GM10248 (cell line): ENCODE results near the gene RNF215.

Source experiments
- CTCF ChIA-PET: fragments of 300-600 bp; sonication (Branson Sonifier 250); formaldehyde crosslinking; extraction: SDS; loops from one replicate; lab custom pipeline; 2021; ENCODE audit warnings: antibody characterized with exemption; lab: Yijun Ruan, JAX
- POLR2A ChIA-PET: fragments of 350-650 bp; sonication (Branson Sonifier 250); formaldehyde crosslinking; extraction: SDS; loops from one replicate; lab custom pipeline; 2020; ENCODE audit warnings: antibody characterized with exemption; lab: Yijun Ruan, JAX
- DNase-seq: peaks from one replicate; pipeline ENCODE4 v3.0.0; 2012; ENCODE audit errors: extremely low spot score
- CTCF ChIP-seq: IDR thresholded peaks from 2 replicates; pipeline ENCODE4 v1.5.1; 2012; ENCODE audit warnings: mild to moderate bottlenecking, low read depth; ENCODE audit errors: extremely low read depth, missing control alignments, control extremely low read depth

The RNF215 gene

GRCh38 chr22:30386960-30387827 is at the start of gene RNF215:
RNF215 (minus strand) TSS chr22:30387411; CDS start chr22:30387313, 98 bp downstream.
- POLR2A ChIA-PET: interaction anchor here (0.7 kb wide), 1 partner anchor 99 kb away, joined by 3 read pairs; no protein-coding TSS in a partner anchor
- CTCF ChIA-PET: interaction anchor here (0.6 to 14.0 kb wide), 40 partner anchors 8 to 279 kb away, joined by 3 to 307 read pairs (median 4); partner anchors contain the start of genes CASTOR1, CCDC157, SEC14L2 and SF3A1
- TF ChIP-seq CTCF: peak; percentile 93
- DNase-seq: peak; percentile 96

GRCh38 chr22:30436196-30436595 is 49.0 kb upstream of the RNF215 start:
- CTCF ChIA-PET: interaction anchor here (1.1 to 14.9 kb wide), 4 partner anchors 8 to 44 kb away, joined by 3 to 111 read pairs (median 32); partner anchors contain the start of gene MTFP1
- no peak for DNase-seq
- POLR2A ChIA-PET: no interaction called here
- TF ChIP-seq CTCF: no peak

- TF ChIP-seq CTCF: peak; percentile 7
- CTCF ChIA-PET: interaction anchor here (1.1 to 14.9 kb wide), 4 partner anchors 9 to 319 kb away, joined by 3 to 111 read pairs (median 30); partner anchors contain the start of gene MTFP1
- DNase-seq: no peak
- POLR2A ChIA-PET: no interaction called here
These were observed 48.5 kb upstream of the RNF215 start for GRCh38 chr22:30435674-30436126.

- ChIA-PET POLR2A (no interaction called here), CTCF (interaction anchor here (0.9 to 14.9 kb wide), 5 partner anchors 10 to 485 kb away, joined by 3 to 111 read pairs (median 4); partner anchors contain the start of gene MTFP1)
- no peak for TF ChIP-seq CTCF
- no peak for DNase-seq
These were observed 47.6 kb upstream of the RNF215 start for GRCh38 chr22:30434843-30435242.

GRCh38 chr22:30433773-30434172 is 46.6 kb upstream of the RNF215 start:
- CTCF ChIA-PET: interaction anchor here (0.8 to 14.9 kb wide), 5 partner anchors 9 to 146 kb away, joined by 4 to 111 read pairs (median 4); partner anchors contain the start of genes MTFP1 and RNF215
- POLR2A ChIA-PET: interaction anchor here (0.5 kb wide), 1 partner anchor 35 kb away, joined by 7 read pairs; no protein-coding TSS in a partner anchor

More at GRCh38 chr22:30433773-30434172, 46.6 kb upstream of the RNF215 start:
- DNase-seq: no peak
- TF ChIP-seq CTCF: no peak
